HG03097 (cell line): ENCODE measurements around the gene TIMM29.

Experiments used
- ATAC-seq: cut with Tn5 transposase; IDR thresholded peaks from one replicate; pipeline ENCODE4 v1.9.1; 2021; ENCODE audit not compliant: unreplicated experiment, low FRiP score

The TIMM29 gene

DNA sequence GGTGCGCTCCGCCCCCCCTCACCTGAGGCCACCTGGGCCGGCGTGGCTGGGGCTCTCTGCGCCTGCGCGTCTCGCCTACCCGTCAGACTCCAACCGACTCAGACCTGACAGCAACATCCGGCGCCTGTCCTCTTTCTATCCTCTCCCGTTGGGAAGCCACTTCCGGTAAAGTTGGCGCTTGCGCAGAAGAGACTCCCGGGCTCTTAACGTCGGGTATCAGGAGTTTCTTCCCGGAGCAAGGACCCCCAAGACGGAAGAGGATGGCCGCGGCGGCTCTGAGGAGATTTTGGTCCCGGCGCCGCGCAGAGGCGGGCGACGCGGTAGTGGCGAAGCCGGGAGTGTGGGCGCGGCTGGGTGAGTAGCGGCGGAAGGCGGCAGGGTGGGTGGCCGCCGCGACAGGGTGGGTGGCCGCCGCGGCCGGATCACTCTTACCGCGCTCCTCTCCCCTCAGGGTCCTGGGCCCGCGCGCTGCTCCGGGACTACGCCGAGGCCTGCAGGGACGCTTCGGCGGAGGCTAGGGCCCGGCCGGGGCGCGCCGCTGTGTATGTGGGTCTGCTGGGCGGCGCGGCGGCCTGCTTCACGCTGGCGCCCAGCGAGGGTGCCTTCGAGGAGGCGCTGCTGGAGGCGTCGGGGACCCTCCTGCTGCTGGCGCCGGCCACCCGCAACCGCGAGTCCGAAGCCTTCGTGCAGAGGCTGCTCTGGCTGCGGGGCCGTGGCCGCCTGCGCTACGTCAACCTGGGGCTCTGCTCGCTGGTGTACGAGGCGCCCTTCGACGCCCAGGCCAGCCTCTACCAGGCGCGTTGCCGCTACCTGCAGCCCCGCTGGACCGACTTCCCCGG, at the start of gene TIMM29, which contains the start of gene YIPF2:
Gene TIMM29 (plus strand): TSS at position 249 of the 839 bp plus-strand sequence. CDS start 12 bp downstream, at position 261.
Gene YIPF2 (minus strand): TSS at position 77 of the 839 bp plus-strand sequence. CDS start 229 bp downstream, outside the sequence.
- peak; percentile 75 for ATAC-seq

DNA sequence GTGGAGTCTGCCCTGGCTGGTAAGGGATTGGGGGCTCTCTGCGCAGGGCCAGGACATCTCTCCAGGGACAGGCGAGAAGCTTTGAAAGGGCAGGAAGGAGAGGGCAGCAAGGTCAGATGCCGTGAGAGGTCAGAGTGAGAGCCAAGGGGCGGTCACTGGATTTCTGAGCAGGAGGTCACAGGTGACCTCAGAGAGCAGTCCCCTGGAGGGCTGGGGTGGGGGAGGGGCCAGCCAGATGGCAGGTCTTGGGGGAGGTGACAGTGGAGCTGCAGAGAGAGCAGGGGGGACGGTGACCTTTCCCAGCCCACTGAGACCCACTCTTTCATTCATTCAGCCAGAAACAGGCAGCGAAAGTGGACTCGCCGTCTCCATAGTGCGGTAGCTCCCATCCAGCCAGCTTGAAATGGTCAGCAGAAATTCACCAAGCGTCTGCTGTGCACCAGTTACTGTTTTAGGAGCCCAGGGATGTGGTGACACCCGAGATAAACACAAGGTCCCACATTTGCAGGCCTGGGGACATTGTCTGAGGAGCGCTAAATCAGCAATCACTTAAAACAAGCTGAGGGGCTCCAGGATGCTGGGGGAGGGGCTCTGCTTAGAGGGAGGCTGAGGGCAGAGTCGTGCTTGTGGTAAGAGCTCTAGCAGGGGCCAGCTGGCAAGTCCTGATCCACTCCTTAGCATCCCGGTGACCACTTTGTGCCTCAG, 47.1 kb upstream of the TIMM29 start:
- ATAC-seq: no peak

DNA sequence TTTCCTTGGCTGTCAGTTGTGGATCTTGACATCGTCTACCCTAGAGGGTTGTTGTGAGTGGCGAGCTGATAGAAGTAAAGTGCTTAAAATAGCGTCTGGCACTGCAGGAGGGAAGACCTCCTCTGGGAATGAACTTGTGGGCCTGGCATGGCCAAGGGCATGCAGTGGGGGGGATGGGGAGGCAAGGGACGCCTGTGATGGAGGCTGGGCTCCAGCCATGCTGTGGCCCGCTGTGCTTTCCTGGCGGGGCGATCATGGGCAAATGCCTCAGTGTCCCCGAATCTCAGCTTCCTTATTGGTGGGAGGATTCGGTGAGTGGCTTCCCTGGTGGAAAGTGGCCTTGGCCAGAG, 46.5 kb upstream of the TIMM29 start:
- no peak for ATAC-seq

- ATAC-seq: no peak
Observed at GRCh38 chr19:10884274-10884673, 44.3 kb upstream of the TIMM29 start.

GRCh38 chr19:10885201-10886169, 43.1 kb upstream of the TIMM29 start:
- ATAC-seq: no peak

DNA sequence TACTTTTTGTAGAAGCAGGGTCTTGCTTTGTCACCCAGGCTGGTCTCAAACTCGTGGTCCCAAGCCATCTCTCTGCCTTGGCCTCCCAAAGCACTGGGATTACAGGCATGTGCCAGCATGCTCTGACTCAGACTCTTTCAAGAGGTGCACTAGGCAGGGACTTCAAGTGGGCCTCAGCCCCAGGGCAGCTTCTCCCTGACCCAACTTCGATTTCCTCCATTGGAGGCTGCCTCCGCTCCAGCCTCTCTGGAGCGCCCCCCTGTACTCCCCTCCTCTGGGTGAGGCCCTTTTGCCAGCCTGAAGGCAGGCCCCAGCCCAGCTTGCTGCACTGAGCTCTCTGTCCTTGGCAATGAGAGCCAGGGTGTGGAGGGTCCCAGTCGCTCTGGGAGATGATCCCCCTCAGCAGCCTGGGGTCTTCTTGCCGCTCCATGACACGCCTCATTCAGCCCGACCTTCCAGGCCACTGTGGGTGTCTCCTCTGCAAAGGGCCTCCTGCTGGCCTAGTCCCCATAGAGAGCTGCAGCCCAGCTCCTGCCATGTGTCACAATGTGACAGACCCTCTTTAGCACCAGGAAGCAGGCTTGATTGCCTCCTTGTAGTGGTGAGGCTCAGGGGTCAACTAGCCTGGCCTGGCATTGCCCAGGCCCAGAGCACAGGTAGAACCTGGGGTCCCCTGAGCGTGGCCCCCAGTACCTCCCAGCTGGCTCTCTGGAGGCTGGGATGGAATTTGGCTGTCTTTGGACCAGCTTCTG, 40.8 kb upstream of the TIMM29 start:
- ATAC-seq: no peak

DNA sequence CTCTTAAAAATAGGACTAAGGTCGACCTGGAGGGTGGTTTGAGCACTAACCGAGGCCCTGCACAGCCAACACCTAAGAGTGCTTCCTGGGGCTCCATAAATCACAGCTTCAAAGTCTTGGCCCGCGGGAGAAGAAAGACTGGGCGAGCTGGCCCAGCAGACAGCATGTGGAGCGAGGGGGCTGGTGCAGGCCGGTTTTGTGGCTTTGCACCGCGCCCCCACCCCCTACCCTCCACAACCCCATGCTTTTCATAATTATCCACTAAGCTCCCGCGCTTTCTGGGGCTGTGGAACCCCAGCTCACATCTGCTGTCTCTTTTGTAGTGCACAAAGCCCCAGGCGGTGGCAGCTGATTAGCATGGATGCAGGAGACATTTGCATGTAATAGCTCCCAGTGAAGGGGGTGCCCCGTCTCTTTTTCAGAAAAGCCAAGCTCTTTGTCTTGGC, 40.2 kb upstream of the TIMM29 start:
- ATAC-seq: no peak

GRCh38 chr19:10889880-10890279, 38.7 kb upstream of the TIMM29 start:
- no peak for ATAC-seq

- ATAC-seq: no peak
Observed at GRCh38 chr19:10891405-10892086, 37.1 kb upstream of the TIMM29 start.

- ATAC-seq: no peak
Observed at GRCh38 chr19:10892256-10892655, 36.4 kb upstream of the TIMM29 start.

DNA sequence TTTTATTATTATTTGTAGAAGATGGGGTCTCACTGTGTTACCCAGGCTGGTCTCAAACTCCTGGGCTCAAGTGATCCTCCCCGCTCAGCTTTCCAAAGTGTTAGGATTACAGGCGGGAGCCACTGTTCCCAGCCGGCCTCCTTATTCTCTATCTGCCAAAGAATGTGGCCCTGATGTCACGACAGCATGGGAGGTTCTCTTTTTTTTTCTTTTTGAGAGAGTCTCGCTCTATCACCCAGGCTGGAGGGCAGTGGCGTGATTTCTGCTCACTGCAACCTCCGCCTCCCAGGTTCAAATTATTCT, 33.7 kb upstream of the TIMM29 start:
- no peak for ATAC-seq

DNA sequence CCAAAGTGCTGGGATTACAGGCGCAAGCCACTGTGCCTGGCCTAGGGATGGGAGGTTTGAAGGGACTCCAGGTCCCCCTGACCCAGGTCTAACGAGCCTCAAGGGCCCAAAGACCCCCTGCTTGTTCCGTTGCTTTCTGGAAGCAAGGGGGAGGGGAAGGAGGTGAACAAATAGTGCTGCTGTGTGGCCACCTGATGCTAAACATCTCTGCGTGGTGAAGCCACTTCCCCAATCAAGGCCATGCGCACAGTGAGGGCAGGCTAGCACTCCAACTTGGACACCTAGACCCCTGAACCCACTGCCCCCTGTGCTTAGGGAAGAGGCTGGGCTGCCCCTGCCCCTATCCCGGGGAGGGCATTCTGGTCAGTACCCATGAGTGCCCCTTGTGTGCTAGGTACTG, 33.2 kb upstream of the TIMM29 start:
- ATAC-seq: no peak

GRCh38 chr19:10895920-10896319, 32.7 kb upstream of the TIMM29 start:
- ATAC-seq: no peak

DNA sequence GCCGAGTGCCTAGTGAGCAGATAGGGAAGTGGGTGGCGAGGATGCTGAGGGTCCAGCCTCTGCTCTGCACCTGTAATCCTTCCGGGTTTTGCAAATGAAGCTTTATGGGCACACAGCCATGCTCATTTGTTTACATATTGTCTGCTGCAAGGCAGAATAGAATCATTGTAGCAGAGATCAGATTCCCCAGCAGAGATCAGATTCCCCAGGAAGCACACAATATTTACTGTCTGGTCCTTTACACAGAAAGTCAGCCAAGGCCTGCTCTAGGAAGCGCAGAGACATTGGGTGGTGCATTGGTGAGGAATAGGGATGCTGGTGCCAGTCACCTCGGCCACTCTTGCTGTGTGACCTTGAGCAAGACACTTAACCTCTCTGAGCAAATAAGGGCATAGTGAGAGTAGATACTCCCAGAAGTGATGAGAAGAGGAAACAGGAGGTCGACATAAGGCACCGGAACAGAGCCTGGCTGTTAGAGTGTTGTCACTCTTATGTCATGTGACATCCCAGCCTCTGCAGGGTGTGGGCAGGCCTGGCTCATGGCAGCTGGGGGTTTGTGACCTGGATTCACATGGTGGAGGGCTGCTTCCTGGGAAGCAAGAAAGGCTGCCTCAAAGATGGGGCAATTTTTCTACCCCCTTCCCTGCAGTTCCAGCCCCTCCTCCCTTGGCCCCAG, 31.6 kb upstream of the TIMM29 start:
- no peak for ATAC-seq

DNA sequence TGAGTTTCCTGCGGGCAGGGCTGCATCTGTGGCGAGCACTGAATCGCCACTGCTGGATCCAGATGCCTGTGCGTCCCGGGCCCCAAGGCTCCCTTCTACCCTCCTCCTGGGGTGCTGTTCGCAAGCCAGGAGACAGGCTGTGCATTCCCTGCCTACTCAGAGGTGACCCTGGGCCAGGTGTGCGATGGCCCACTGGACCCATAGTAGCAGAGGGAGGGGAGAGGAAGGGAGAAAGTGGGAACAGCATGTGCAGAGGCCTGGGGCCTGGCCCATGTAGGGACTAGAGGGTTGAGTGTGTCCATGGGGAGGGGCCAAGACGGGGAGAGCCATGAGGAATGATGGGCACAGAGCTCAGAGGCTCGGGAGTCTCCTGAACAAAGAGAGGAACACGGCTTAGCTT, 30.0 kb upstream of the TIMM29 start:
- no peak for ATAC-seq

DNA sequence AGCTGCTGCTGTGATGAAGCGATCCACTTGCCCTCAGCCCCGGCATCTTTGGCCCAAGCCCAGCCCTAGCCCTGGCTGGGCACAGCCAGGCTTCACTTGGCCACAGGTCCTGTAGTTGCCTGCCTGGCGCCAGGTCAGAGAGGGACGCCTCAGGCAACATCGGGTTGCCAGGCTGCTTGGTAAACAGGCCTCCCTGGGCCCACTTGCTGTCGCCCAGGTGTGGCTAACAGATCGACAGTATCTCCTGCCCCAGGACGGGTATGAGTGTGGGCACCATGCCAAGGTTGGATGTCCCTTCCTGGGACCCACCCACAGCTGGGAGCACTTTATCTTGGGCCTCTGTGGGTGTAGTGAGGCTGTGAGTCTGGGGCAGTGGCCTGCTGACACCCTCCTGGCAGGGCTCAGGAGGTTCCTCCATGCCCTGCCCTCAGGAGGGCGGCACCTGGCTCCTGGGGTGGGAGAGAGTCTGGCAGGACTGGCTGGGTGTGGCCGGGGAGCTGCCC, 29.4 kb upstream of the TIMM29 start:
- ATAC-seq: no peak

- ATAC-seq: no peak
Observed at GRCh38 chr19:10907925-10908324, 20.7 kb upstream of the TIMM29 start.

DNA sequence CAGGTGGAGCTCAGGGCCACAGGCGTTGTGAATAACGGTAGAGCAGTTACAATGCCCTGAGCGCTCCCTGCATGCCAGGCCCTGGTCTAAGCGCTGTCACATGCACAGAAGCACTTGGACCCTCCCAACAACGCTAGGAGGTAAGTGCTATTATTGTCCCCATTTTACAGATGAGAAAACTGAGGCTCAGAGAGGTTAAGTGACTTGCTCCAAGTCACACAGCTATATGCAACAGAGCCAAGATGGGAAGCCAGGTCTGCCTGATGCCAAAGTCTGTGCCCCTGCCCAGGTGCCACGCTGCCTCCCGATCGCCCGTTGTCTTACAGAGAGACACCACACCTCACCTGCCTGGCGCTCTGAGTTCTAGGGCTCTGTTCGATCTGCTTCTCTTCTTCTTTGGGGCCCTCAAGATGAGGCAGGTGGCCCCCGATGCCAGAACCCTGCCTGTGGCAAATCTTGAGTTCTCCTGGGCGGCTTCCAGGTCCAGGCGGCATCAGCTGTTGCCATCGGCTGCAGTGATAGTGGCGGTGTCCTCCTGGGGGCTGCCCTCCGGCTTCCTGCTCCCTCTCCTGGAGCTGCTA, 20.1 kb upstream of the TIMM29 start:
- no peak for ATAC-seq
